Measurements from ENCODE around the gene ITFG1. TPM values are rescaled to one million over a fixed set of nuclear protein-coding genes. Genes with fewer than 3 reads are reported as not detected.

Gene ITFG1
- total and polyA plus RNA-seq, 2 of the 13 experiments (the other 11 are each of a cell fraction or from before 2014, with no cell fraction given) = 74.5 to 150 TPM

DNA sequence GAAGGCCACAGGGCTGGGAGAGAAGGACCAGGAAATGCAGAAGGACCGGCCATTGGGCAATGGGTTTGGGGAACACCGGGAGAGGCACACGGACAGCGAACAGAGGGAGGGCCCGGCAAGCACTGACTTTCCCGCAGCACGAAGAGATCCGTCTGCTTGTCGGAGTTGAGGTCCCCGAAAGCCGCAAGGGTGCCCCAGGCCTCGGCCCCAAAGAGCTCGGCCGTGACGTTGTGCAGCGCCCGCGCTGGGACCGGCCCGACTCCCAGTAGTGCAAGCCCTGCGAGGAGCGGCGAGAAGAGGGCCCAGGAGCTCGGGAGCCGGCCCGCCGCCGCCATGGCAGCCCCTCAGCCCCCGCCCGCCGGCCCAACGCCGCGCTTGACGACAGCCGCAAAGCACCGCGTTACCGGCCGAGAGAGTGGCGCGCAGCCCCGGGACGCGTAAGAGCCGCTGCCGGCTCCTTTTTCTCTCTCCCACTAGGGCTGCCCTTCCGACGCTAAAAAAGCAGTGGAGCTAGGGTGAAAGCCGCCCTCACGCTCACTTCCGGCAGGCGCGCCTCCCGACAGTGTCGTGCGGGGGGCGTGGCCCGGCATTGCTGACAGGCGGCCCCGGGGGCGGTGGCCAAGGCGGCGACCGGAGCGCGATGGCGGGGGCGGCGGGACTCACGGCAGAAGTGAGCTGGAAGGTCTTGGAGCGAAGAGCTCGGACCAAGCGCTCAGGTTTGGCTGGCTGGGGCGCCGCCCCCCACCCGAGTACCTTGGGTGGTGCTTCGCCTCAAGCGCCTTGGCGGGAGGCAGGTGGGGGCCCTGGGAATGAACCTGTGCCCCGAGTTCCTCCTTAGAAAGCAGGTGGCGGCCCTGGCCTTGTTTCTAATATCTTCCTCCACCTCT, at the start of gene ITFG1, which contains the start of gene PHKB (continued):
- TF ChIP-seq, protein P1, sequence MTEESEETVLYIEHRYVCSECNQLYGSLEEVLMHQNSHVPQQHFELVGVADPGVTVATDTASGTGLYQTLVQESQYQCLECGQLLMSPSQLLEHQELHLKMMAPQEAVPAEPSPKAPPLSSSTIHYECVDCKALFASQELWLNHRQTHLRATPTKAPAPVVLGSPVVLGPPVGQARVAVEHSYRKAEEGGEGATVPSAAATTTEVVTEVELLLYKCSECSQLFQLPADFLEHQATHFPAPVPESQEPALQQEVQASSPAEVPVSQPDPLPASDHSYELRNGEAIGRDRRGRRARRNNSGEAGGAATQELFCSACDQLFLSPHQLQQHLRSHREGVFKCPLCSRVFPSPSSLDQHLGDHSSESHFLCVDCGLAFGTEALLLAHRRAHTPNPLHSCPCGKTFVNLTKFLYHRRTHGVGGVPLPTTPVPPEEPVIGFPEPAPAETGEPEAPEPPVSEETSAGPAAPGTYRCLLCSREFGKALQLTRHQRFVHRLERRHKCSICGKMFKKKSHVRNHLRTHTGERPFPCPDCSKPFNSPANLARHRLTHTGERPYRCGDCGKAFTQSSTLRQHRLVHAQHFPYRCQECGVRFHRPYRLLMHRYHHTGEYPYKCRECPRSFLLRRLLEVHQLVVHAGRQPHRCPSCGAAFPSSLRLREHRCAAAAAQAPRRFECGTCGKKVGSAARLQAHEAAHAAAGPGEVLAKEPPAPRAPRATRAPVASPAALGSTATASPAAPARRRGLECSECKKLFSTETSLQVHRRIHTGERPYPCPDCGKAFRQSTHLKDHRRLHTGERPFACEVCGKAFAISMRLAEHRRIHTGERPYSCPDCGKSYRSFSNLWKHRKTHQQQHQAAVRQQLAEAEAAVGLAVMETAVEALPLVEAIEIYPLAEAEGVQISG (CRISPR knock-in tag; IDR thresholded peaks at IDR 0.05) = peak; percentile 88
- peak; percentile 76 for TF ChIP-seq KDM2A (CRISPR knock-in tag; IDR thresholded peaks at IDR 0.05; ENCODE audit: borderline replicate concordance, low read depth)
- 0 out of 2 replicates have a peak, but pooled peaks have one; percentile 18 for TF ChIP-seq ZNF749 (CRISPR knock-in tag; IDR thresholded peaks at IDR 0.05; ENCODE audit: borderline replicate concordance)
- TF ChIP-seq, protein P2, sequence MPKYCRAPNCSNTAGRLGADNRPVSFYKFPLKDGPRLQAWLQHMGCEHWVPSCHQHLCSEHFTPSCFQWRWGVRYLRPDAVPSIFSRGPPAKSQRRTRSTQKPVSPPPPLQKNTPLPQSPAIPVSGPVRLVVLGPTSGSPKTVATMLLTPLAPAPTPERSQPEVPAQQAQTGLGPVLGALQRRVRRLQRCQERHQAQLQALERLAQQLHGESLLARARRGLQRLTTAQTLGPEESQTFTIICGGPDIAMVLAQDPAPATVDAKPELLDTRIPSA (CRISPR knock-in tag; IDR thresholded peaks at IDR 0.05; ENCODE audit: borderline replicate concordance) = no peak
- peak; percentile 92 for TF ChIP-seq ELF3 (CRISPR knock-in tag; IDR thresholded peaks at IDR 0.05)
- TF ChIP-seq MYNN (CRISPR knock-in tag; IDR thresholded peaks at IDR 0.05; ENCODE audit: low read depth) = no peak
- TF ChIP-seq JDP2 (CRISPR knock-in tag; IDR thresholded peaks at IDR 0.05; ENCODE audit: borderline replicate concordance) = no peak
- peak; percentile 95 for TF ChIP-seq HNRNPLL (IDR thresholded peaks at IDR 0.05; ENCODE audit: low read depth, low read length, poor library complexity, severe bottlenecking)
- TF ChIP-seq, protein P3, sequence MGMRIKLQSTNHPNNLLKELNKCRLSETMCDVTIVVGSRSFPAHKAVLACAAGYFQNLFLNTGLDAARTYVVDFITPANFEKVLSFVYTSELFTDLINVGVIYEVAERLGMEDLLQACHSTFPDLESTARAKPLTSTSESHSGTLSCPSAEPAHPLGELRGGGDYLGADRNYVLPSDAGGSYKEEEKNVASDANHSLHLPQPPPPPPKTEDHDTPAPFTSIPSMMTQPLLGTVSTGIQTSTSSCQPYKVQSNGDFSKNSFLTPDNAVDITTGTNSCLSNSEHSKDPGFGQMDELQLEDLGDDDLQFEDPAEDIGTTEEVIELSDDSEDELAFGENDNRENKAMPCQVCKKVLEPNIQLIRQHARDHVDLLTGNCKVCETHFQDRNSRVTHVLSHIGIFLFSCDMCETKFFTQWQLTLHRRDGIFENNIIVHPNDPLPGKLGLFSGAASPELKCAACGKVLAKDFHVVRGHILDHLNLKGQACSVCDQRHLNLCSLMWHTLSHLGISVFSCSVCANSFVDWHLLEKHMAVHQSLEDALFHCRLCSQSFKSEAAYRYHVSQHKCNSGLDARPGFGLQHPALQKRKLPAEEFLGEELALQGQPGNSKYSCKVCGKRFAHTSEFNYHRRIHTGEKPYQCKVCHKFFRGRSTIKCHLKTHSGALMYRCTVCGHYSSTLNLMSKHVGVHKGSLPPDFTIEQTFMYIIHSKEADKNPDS (CRISPR knock-in tag; IDR thresholded peaks at IDR 0.05) = peak; percentile 86; the same call in 1 of the 2 replicates
- TF ChIP-seq, protein P4, sequence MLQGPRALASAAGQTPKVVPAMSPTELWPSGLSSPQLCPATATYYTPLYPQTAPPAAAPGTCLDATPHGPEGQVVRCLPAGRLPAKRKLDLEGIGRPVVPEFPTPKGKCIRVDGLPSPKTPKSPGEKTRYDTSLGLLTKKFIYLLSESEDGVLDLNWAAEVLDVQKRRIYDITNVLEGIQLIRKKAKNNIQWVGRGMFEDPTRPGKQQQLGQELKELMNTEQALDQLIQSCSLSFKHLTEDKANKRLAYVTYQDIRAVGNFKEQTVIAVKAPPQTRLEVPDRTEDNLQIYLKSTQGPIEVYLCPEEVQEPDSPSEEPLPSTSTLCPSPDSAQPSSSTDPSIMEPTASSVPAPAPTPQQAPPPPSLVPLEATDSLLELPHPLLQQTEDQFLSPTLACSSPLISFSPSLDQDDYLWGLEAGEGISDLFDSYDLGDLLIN (CRISPR knock-in tag; IDR thresholded peaks at IDR 0.05; ENCODE audit: borderline replicate concordance) = 0 out of 2 replicates have a peak, but pooled peaks have one; percentile 73
- peak; percentile 52 for TF ChIP-seq ZBTB38 (CRISPR knock-in tag; IDR thresholded peaks at IDR 0.05)
- TF ChIP-seq ZNF30 (CRISPR knock-in tag; IDR thresholded peaks at IDR 0.05) = peak; percentile 93; the same call in 1 of the 2 replicates
- TF ChIP-seq, protein P5, sequence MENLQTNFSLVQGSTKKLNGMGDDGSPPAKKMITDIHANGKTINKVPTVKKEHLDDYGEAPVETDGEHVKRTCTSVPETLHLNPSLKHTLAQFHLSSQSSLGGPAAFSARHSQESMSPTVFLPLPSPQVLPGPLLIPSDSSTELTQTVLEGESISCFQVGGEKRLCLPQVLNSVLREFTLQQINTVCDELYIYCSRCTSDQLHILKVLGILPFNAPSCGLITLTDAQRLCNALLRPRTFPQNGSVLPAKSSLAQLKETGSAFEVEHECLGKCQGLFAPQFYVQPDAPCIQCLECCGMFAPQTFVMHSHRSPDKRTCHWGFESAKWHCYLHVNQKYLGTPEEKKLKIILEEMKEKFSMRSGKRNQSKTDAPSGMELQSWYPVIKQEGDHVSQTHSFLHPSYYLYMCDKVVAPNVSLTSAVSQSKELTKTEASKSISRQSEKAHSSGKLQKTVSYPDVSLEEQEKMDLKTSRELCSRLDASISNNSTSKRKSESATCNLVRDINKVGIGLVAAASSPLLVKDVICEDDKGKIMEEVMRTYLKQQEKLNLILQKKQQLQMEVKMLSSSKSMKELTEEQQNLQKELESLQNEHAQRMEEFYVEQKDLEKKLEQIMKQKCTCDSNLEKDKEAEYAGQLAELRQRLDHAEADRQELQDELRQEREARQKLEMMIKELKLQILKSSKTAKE (CRISPR knock-in tag; IDR thresholded peaks at IDR 0.05; ENCODE audit: borderline replicate concordance) = peak; percentile 64; the same call in 1 of the 2 replicates
- no peak for TF ChIP-seq ZNF562 (CRISPR knock-in tag; IDR thresholded peaks at IDR 0.05; ENCODE audit: borderline replicate concordance)
- TF ChIP-seq ZNF629 (CRISPR knock-in tag; conservative IDR thresholded peaks at IDR 0.05) = 0 out of 2 replicates have a peak, but pooled peaks have one; percentile 31
- no peak for TF ChIP-seq TRIM24 (CRISPR knock-in tag; IDR thresholded peaks at IDR 0.05)
- TF ChIP-seq NFE2L1 (CRISPR knock-in tag; IDR thresholded peaks at IDR 0.05; ENCODE audit: borderline replicate concordance) = no peak
- no peak for TF ChIP-seq U2AF1 (optimal IDR thresholded peaks at IDR 0.05; ENCODE audit: low read depth, low read length)

Data from HepG2 (cell line).